ENCODE measurements around the gene TFF3.

TFF3 gene

DNA sequence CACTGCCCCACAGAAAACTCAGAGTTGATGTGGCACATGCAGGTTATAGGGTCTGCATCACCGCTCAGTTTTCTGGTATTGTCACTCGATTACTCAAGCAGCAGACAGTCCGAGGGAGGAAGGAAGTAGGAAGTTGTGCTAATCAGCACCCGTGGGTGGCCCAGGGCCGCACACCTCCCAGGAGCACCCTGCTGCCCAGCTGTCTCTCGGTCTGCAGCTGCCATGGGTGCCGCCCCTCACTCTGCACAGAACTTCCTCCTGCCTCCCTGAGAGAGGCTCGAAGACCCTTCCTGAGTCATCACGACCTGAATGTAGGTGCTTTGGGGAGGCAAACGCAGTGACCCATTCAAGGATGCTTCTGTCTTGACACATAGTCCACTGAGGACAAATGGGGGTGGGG is 4.2 kb upstream of the TFF3 start:
- TF ChIP-seq, protein P1, sequence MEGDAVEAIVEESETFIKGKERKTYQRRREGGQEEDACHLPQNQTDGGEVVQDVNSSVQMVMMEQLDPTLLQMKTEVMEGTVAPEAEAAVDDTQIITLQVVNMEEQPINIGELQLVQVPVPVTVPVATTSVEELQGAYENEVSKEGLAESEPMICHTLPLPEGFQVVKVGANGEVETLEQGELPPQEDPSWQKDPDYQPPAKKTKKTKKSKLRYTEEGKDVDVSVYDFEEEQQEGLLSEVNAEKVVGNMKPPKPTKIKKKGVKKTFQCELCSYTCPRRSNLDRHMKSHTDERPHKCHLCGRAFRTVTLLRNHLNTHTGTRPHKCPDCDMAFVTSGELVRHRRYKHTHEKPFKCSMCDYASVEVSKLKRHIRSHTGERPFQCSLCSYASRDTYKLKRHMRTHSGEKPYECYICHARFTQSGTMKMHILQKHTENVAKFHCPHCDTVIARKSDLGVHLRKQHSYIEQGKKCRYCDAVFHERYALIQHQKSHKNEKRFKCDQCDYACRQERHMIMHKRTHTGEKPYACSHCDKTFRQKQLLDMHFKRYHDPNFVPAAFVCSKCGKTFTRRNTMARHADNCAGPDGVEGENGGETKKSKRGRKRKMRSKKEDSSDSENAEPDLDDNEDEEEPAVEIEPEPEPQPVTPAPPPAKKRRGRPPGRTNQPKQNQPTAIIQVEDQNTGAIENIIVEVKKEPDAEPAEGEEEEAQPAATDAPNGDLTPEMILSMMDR (conservative IDR thresholded peaks at IDR 0.05) = no peak
- no peak overlapping the region for H3K27ac ChIP-seq

DNA sequence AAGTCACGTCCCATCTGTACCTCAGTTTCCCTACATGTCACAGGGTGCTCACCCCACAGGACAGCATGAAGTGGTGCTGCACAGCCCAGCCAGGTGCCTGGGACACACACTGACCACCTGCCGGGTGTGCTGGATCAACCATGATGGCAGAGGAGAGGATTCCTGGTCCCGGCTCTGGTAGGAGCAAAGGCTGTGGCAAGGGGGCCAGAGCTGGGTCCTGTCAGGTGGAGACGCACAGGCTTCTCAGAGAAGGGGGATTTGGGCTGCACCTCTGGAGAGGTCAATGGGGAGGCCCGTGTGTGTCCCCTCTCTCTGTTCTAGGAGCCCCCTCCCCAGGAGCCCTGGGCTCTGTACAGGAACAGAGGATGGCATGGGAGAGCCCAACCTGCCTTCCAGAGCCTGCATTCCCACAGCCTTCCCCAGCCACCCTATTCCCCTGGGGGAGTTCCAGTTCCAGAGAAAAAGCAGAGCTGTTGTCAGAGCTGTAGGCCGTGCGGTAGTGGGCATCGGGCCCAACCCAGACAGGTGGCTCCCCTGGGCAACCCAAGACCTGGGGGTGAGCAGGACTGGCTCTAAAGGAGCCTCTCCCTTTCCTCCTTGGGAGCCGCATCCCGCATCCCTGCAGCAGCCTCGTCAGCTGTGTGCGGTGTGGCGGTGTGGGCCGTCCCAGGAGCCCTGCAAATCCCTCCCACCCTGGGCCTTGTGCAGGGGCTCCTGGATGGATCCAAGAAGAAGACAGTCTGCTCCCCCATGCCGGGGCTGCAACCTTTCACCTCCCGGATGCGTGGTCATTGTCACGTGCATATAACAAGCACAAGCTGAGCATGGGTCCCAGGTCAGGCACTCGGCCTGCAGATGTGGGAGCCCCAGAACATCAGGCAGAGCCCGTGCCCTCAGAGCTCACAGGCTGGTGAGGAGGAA is 2.9 kb upstream of the TFF3 start:
- TF ChIP-seq, protein P1 (conservative IDR thresholded peaks at IDR 0.05) = no peak
- H3K27ac ChIP-seq = no peak overlapping the region

DNA sequence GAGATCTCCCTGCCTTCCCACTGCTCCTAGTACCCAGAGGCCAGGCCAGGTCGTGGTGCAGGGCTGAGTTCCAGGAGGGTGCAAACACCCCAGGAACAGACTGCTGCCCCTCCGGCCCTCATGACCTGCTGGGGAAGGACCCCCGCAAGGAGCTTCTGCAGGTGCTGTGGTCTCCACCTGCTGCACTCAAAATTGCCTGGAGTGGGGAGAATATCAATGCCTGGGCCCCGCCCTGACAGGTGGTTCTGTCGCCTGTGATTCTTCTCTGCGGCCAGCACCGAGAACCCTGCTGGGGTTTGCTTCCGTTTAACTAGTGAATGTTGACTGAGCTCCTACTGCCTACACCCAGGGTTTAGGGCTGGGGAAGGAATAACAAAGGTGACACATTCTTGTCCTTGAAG is 2.1 kb upstream of the TFF3 start:
- TF ChIP-seq, protein P1 (conservative IDR thresholded peaks at IDR 0.05) = no peak
- no peak overlapping the region for H3K27ac ChIP-seq

DNA sequence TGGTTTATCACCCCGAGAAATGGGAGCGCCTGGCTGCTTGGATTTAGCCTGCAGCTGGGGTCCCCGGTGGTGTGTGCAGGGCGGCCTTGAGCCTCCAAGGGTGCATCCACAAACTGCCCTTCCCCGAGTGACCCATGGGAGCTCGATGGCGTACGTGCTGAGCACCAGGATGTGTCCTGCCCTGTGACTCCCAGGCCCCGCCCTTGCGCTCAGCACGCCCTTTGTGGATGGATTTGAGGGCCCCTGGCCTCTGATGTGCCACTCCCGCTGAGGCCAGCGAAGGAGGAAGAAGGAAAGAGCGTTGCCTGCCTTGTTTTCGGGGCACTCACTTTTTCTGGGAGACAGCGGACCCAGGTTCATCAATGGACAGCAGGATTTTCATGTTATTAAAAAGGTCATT is 1.7 kb upstream of the TFF3 start:
- TF ChIP-seq, protein P1 (conservative IDR thresholded peaks at IDR 0.05) = no peak
- H3K27ac ChIP-seq = peak overlapping the region; percentile 86; the same call in 1 of the 2 replicates

DNA sequence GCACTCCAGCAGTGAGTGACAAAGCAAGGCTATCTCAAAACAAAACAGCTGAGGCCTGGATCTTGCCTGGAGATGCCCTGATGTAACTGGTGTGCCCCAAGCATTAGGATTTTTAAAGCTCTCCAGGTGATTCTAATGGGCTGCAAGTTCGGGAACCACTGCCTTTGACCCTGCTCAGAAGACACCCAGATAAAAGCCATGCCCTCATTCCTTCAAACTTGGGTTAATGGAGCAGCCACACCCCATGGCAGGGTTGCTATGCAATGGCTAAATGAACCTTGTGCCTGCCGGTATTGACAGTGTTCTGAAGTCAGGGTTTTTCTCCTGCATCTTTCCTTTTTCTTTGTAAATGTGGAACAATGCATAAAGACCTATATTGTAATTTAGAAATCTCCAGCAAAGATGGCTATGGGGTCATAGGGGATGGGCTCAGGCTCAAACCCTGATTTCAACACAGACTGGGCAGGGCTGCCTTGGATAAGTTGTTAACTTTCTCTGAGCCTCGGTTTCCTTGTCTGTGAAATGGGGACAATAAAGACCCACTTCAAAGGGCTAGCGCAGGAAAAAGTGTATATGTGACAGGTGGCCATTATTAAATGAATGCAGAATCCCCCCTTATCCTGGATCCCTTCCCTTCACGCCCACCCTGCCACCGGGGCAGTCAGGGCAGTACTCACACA is 453 bp downstream of the TFF3 start:
- TF ChIP-seq, protein P1 (conservative IDR thresholded peaks at IDR 0.05) = no peak
- peak overlapping the region; percentile 86 for H3K27ac ChIP-seq

DNA sequence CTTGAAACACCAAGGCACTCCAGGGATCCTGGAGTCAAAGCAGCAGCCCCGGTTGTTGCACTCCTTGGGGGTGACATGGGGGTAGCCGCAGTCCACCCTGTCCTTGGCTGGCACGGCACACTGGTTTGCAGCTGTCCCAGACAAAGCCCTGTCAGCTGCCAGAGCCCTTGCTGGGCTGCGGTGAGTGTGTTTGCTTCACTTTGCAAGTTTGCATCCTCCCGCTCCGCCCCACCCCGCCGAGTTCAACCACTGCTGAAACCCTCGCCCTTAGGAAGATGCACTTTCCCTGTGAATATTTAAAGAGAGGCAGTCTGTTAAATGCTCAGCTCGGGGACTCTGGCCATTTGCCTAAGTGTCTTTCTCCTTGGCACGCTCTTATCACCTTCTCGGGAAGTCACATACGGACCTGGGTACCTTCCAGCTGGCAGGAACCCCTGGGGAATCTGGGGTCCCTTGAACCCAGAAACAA is 1.7 kb downstream of the TFF3 start:
- peak overlapping the region; percentile 86 for H3K27ac ChIP-seq
- TF ChIP-seq, protein P1 (conservative IDR thresholded peaks at IDR 0.05) = no peak

DNA sequence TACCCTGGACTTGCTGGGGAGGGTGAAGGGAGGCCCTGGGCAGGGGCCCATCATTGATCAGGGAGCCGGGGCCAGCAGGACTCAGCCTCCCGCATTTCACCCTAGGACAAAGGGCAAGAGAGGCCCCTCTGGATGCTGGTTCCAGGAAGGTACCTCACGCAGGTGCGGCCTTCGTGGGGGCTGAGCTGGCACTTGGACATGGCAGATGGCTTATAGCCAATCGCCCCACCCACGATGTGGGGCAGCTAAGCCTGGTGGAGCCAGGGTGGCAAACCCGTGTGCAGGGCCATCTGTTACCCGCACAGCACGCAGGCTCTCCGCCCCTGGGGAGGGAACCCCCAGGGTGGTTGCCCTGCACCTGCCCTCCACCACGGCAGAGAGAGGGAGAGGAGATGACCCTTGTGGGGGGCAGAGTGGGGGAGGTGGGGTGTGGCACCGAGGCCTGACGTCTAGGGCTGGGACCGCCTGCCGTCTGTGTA is 2.5 kb downstream of the TFF3 start:
- peak overlapping the region; percentile 86 for H3K27ac ChIP-seq
- TF ChIP-seq, protein P1 (conservative IDR thresholded peaks at IDR 0.05) = no peak
